GM18511 (cell line): ENCODE results near the gene GPR143.
"Not testable (repeated sequence)": the region's sequence is repeated elsewhere in the genome, so short reads cannot be mapped to it uniquely, and the experiment has no call there.

ENCODE experiments used
- ATAC-seq: cut with Tn5 transposase; IDR thresholded peaks from one replicate; pipeline ENCODE4 v1.9.1; 2021; ENCODE audit warnings: mild to moderate bottlenecking, moderate library complexity; ENCODE audit not compliant: unreplicated experiment

Gene GPR143

GRCh38 chrX:9770319-9770718 is 4.7 kb upstream of the GPR143 start:
- ATAC-seq: no peak

- not testable (repeated sequence) for ATAC-seq
Measured at GRCh38 chrX:9768321-9768839, 2.7 kb upstream of the GPR143 start.

- ATAC-seq: no peak
Measured at GRCh38 chrX:9767375-9767774, 1.7 kb upstream of the GPR143 start.

GRCh38 chrX:9765072-9765736 is 443 bp downstream of the GPR143 start:
- no peak for ATAC-seq

GRCh38 chrX:9759337-9759736 is 6.3 kb downstream of the GPR143 start:
- no peak for ATAC-seq

GRCh38 chrX:9758021-9758638 is 7.5 kb downstream of the GPR143 start:
- no peak for ATAC-seq

- no peak for ATAC-seq
Measured at GRCh38 chrX:9757366-9757765, 8.3 kb downstream of the GPR143 start.

GRCh38 chrX:9749146-9749692 is 16.4 kb downstream of the GPR143 start:
- no peak for ATAC-seq

- no peak for ATAC-seq
Measured at GRCh38 chrX:9747644-9748043, 18.0 kb downstream of the GPR143 start.

- ATAC-seq: no peak
Measured at GRCh38 chrX:9746148-9746888, 19.3 kb downstream of the GPR143 start.

GRCh38 chrX:9745417-9746115 is 20.1 kb downstream of the GPR143 start:
- ATAC-seq: no peak

GRCh38 chrX:9739130-9739529 is 26.5 kb downstream of the GPR143 start:
- ATAC-seq: no peak

GRCh38 chrX:9738151-9738550 is 27.5 kb downstream of the GPR143 start:
- ATAC-seq: no peak

- no peak for ATAC-seq
Measured at GRCh38 chrX:9737363-9737762, 28.3 kb downstream of the GPR143 start.

GRCh38 chrX:9730752-9731151 is 34.9 kb downstream of the GPR143 start:
- peak; percentile 39 for ATAC-seq

GRCh38 chrX:9730078-9730477 is 35.6 kb downstream of the GPR143 start:
- ATAC-seq: no peak

GRCh38 chrX:9729171-9729885 is 36.3 kb downstream of the GPR143 start:
- ATAC-seq: no peak

GRCh38 chrX:9728261-9728660 is 37.4 kb downstream of the GPR143 start:
- ATAC-seq: no peak

- ATAC-seq: no peak
Measured at GRCh38 chrX:9724711-9725110, 40.9 kb downstream of the GPR143 start.

- ATAC-seq: no peak
Measured at GRCh38 chrX:9717376-9717775, 48.3 kb downstream of the GPR143 start.
